ENCODE measurements around the gene PLXNA4.
"Not testable (repeated sequence)": the region's sequence is repeated elsewhere in the genome, so short reads cannot be mapped to it uniquely, and the experiment has no call there.

DNA sequence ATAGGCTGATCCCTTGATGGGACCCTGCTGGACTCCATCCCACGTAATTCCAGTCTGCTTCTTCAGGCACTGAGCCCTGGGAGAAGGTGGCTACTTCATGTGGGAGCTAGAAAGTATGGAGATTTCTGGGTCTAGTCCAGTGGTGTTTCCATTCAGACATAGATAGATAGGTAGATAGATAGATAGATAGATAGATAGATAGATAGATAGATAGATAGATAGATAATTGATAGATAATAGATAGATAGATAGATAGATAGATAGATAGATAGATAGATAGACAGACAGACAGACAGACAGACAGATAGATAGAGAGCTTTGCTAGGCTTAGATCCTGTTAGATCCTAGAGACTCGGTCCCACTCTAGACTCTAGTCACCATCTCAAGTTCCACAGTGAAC, 18.5 kb upstream of the PLXNA4 start:
- TF ChIP-seq NR3C1 (CRISPR knock-in tag; conservative IDR thresholded peaks at IDR 0.05; ENCODE audit: low read depth); ZNF138 (CRISPR knock-in tag; conservative IDR thresholded peaks at IDR 0.05); ELF4 (CRISPR knock-in tag; IDR thresholded peaks at IDR 0.05; ENCODE audit: low read depth); SP1 (CRISPR knock-in tag; conservative IDR thresholded peaks at IDR 0.05); SMAD3 (CRISPR knock-in tag; IDR thresholded peaks at IDR 0.05; ENCODE audit: borderline replicate concordance); TCF7 (CRISPR knock-in tag; IDR thresholded peaks at IDR 0.05; ENCODE audit: low read depth); ZBTB21 (CRISPR knock-in tag; IDR thresholded peaks at IDR 0.05; ENCODE audit: borderline replicate concordance); CBFB (CRISPR knock-in tag; IDR thresholded peaks at IDR 0.05; ENCODE audit: low read depth): not testable (repeated sequence)
- TF ChIP-seq, protein P1, sequence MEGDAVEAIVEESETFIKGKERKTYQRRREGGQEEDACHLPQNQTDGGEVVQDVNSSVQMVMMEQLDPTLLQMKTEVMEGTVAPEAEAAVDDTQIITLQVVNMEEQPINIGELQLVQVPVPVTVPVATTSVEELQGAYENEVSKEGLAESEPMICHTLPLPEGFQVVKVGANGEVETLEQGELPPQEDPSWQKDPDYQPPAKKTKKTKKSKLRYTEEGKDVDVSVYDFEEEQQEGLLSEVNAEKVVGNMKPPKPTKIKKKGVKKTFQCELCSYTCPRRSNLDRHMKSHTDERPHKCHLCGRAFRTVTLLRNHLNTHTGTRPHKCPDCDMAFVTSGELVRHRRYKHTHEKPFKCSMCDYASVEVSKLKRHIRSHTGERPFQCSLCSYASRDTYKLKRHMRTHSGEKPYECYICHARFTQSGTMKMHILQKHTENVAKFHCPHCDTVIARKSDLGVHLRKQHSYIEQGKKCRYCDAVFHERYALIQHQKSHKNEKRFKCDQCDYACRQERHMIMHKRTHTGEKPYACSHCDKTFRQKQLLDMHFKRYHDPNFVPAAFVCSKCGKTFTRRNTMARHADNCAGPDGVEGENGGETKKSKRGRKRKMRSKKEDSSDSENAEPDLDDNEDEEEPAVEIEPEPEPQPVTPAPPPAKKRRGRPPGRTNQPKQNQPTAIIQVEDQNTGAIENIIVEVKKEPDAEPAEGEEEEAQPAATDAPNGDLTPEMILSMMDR (IDR thresholded peaks at IDR 0.05): not testable (repeated sequence)
- TF ChIP-seq, protein P2, sequence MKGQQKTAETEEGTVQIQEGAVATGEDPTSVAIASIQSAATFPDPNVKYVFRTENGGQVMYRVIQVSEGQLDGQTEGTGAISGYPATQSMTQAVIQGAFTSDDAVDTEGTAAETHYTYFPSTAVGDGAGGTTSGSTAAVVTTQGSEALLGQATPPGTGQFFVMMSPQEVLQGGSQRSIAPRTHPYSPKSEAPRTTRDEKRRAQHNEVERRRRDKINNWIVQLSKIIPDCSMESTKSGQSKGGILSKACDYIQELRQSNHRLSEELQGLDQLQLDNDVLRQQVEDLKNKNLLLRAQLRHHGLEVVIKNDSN (CRISPR knock-in tag; IDR thresholded peaks at IDR 0.05): not testable (repeated sequence)
- TF ChIP-seq, protein P3, sequence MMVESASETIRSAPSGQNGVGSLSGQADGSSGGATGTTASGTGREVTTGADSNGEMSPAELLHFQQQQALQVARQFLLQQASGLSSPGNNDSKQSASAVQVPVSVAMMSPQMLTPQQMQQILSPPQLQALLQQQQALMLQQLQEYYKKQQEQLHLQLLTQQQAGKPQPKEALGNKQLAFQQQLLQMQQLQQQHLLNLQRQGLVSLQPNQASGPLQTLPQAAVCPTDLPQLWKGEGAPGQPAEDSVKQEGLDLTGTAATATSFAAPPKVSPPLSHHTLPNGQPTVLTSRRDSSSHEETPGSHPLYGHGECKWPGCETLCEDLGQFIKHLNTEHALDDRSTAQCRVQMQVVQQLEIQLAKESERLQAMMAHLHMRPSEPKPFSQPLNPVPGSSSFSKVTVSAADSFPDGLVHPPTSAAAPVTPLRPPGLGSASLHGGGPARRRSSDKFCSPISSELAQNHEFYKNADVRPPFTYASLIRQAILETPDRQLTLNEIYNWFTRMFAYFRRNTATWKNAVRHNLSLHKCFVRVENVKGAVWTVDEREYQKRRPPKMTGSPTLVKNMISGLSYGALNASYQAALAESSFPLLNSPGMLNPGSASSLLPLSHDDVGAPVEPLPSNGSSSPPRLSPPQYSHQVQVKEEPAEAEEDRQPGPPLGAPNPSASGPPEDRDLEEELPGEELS (CRISPR knock-in tag; IDR thresholded peaks at IDR 0.05): not testable (repeated sequence)
- TF ChIP-seq, protein P4, sequence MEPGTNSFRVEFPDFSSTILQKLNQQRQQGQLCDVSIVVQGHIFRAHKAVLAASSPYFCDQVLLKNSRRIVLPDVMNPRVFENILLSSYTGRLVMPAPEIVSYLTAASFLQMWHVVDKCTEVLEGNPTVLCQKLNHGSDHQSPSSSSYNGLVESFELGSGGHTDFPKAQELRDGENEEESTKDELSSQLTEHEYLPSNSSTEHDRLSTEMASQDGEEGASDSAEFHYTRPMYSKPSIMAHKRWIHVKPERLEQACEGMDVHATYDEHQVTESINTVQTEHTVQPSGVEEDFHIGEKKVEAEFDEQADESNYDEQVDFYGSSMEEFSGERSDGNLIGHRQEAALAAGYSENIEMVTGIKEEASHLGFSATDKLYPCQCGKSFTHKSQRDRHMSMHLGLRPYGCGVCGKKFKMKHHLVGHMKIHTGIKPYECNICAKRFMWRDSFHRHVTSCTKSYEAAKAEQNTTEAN (CRISPR knock-in tag; IDR thresholded peaks at IDR 0.05): not testable (repeated sequence)
- TF ChIP-seq, protein P5, sequence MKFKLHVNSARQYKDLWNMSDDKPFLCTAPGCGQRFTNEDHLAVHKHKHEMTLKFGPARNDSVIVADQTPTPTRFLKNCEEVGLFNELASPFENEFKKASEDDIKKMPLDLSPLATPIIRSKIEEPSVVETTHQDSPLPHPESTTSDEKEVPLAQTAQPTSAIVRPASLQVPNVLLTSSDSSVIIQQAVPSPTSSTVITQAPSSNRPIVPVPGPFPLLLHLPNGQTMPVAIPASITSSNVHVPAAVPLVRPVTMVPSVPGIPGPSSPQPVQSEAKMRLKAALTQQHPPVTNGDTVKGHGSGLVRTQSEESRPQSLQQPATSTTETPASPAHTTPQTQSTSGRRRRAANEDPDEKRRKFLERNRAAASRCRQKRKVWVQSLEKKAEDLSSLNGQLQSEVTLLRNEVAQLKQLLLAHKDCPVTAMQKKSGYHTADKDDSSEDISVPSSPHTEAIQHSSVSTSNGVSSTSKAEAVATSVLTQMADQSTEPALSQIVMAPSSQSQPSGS (CRISPR knock-in tag; IDR thresholded peaks at IDR 0.05; ENCODE audit: borderline replicate concordance, low read depth): not testable (repeated sequence)

Measured in WTC11 (cell line).